NCI-H2227 (cell line): ENCODE results near the gene SLC25A22.
A peak's percentile ranks its signal among the peaks of the same experiment; 100 is the strongest.

Experiments used
- DNase-seq: peaks from one replicate; lab custom pipeline; 2025; ENCODE audit not compliant: unreplicated experiment; lab: John Stamatoyannopoulos, UW

SLC25A22 gene

DNA sequence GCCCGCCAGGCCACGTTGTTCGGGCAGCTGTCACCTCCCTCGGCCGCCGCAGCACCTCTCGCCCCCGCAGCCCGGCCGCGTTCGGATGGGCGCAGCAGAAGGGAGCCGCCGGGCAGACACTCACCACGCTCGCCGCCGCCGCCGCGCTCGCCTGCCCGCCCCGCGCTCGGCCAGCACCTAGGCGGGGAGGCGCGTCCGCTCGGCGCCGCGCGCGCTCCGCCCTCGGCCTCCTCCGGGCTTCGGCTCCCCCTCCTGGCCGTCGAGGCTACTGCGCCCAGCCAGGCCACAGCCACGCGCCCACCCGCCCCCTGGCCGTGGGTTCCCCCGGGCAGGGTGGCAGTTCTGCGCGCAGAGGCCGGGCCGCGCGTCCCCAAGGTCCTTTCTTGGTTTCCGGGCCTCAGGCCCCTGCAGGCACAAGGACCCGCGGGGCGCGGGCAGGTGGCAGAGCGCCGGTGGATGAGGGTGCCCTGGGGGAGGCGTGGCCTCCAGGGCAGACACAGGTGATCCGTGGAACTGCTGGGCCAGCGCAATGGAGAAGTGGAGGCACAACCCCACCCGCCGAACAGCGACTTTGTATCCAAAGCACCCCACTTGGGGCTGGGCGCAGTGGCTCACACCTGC is at the start of gene SLC25A22:
Gene SLC25A22 (minus strand): TSS at position 189 of the 621 bp plus-strand sequence. CDS start 3,275 bp downstream, outside the sequence.
- DNase-seq: peak; percentile 95

DNA sequence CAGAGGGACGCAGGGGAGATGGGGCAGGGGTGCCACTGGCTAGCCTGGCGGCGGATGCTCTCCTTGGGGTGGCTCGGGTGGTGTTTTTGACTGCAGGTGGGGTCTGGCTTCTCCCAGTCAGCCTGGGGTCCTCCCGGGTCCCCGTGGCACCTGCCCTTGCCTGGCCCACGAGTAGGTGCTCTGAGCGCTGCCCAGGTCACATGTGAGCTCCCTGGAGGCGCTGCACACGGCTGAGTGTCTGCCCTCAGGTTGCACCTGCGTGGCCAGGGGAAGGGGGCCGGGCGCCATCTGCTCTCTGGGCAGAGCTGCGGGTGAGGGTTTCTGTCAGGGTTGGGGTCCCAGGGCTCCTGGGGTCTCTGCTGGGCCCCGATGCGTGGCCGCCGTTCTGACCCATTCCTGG is 49.8 kb upstream of the SLC25A22 start:
- DNase-seq: no peak

DNA sequence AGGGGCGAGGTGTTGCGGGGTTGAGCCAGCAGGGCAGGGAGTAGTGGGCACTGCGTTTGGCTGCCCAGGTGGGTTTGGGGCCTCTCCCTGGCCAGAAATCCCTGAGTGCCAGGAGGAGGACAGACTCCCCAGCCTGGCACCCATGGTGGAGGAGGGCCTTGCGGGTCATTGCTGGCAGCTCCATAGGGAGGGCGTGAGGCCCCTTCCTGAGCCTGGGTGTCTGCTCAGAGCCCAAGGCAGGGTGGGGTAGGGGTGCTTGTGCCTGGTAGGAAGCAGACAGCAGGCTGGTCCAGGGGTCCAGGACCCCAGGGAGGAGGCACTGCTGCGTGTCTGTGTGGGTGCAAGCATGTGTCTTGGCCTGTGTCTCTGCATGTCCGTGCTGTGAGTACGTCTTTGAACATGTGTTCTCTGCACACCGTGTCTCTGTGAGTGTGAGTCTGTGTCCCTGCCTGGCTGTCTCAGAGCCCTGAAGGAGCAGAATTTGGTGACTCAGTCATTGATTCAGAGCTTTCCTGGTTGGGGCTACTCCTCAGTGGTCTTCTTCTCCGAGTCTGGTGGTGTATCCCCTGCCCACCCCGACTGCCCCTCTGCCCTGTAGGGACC is 48.5 kb upstream of the SLC25A22 start:
- DNase-seq: no peak

DNA sequence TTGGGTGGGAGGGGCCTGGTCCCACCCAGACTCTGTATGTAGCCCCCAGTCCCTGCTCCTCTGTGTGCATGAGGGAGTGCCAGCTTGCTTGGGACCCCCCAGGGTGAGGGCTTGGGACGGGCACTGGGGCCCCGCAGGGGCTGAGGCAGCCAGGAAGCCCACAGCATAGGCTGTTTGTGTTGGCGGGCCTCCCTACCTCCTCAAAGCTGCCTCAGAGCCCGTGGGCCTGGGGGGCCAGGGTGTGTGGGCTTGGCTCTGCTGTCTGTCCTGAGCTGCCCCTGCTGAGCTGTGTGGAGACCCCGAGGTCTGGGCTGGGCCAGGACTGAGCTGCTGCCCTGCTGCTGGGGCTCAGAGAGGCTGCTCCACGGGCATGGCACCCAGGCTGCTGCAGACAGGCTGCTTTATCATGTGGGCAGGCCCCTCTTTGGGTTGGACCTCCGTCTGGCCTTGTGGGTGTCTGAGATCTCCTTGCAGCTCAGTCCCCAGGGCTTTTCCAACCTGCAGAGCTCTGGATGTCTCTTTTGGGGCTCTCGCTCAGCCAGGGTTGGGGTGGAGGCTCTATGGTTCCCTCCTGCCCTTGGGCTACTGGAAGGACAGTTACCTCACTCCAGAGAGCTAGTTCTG is 47.9 kb upstream of the SLC25A22 start:
- DNase-seq: no peak

DNA sequence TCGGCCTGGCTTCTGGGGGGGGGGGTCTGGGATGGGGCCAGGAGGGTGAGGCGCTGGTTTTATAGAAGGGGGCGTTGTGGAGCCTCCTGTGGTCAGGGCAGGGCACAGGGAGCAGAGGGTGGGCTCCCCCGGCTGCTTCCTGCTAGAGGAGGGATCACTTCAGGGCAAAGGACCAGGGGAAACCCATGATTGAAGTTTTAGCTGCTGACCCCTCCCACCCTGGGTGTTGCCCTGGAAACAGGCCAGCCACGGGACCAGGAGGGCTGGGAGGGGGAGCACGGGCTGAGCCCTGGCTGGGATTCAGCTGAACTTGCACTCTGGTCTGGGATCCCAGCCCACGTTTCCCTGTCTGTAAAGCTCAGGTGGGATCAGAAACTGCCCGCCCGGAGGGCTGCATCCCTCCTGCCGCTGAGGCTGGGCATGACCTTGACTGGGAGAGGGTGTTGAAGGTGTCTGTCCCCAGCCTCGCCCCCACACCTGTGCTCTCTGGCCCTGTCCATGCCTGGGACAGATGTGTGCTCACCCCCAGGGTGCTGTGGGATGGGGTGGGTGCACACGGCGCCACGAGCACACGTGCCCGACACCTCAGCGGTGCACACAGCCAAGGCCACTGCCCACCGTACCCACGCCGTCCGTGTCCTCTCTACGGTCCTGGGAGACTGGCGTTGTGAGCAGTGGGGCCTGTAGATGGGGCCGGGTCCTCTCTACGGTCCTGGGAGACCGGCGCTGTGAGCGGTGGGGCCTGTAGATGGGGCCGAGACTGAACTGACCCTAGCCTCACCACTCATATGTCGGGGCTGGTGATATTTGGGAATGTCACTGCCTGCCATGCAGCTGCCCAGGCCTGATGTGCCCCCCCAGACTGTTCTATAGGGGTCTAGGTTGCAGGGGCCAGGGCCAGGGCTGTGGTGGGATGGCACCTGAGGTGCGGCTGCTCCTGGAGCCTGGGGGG is 46.9 kb upstream of the SLC25A22 start:
- no peak for DNase-seq

DNA sequence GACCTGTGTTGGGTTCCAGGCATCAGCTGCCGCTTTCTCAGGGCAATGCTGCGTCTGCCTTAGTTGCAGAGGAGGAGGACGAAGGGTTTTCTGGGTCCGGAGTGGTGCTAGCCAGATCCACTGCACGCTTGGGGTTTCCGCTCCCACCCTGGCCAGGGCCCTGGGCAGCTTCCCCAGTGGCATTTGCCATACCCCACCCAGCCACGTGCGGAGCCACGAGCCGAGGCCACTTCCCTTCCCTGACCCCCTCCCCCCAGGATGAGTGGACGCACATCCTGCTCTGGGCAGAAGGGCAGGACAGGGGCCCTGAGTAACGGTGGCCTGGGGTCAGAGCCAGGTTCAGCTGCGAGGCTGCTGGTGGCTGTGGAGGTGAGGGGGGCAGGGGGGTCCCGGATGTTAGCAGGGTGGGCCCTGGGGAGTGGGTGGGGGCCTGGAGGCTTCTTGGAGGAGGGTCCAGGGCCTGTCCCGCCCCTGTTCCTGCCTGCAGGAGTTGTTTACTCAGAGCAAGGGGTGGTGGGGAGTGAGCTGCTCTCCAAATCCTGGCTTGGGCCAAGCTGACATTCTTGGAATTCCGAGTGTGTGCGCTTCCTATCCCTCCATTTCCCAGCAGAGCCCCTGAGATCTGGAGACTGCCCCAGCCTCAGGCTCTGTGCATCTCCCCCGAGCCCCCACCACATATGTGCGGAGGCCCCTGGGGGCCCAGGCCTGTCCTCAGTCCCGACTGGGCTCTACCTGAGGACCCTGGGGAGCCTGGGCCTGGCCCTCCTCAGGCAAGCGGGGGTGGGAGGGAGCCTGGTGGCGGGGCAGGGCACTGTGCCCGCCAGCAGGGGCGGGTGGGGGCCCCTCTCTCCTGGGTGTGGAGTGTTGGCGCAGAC is 46.0 kb upstream of the SLC25A22 start:
- DNase-seq: no peak

DNA sequence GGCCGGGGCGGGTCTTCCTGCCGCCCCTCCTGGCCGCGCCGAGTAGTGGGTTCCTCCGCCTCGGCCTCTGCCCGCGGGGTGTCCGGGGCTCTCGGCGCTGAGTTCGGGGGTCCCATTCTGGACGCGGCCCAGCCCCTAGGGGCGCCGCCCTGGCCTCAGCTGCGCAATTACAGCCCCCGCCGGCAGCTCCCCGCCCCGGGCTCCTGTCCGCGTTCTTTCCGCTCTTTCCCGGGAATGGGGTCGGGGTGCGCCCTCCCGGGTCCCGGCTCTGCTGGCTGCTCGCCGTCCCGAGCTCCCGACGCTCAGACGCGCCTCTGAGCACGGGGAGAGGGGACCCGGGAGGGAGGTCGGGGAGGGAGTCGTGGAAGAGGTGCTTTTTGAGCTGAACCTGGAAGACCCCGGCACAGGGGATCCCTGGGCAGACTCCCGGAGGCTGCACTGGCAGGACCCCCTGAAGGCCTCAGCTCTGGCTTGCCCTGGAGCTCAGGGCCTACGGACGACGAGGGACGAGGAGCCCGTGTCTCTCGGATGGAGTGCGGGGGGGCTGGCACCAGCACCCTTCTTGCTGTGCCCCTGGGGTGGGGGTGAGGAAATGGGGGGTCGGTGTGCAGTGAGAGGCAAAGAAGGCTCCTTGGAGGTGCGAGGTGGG is 45.1 kb upstream of the SLC25A22 start:
- no peak for DNase-seq

DNA sequence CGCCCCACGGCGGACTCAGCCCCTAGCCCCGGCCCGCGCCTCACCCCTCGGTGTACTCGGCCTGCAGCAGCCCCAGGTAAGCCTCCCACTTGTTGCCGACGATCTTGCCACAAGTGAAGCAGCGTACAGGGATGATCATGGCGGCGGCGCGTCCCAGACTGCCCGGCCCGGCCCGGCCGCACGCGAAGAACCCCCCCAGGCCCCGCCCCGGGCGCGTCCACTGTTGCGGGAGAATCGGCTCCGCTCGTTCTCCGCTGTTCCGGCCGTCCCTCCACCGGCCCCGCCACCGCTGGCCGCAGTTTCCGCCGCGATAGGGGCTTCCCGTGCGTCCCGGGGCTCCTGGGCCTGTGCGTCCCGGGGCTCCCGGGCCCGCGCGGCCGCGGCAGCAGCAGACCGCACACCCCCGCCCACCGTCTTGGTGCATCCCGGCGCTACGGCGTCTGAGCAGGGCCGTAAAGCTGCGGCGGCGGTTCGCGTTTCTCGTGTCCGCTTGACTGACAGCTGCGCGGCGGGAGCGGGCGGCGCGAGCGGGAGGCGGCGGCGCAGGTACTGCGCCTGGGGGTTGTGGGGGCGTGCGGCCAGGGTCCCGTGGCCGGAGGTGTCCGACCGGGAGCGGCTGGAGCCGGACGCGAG is 44.4 kb upstream of the SLC25A22 start, which contains the start of the genes POLR2L and TSPAN4:
Gene POLR2L (minus strand): TSS at position 160 of the 633 bp plus-strand sequence. CDS start 21 bp downstream, at position 139.
Gene TSPAN4 (plus strand): TSS at position 483 of the 633 bp plus-strand sequence. CDS start 7,453 bp downstream, outside the sequence.
- DNase-seq: peak; percentile 96

DNA sequence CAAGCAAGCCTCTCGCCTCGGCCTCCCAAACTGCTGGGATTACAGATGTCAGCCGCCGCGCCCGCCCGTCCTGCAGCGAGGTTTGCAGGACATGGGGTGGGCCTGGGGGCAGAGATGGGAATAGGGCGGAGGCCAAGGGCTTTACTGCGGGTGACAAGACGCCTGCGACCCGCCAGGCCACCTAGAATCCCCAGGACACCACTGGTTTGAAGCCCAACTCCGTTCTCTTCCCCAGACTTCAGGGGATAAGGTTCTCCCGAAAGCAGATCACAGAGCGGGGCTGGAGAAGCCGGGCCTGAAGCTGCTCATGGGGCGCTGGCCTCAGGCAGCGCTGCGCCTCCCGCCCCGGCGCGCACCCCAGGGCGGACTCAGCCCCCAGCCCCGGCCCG is 43.9 kb upstream of the SLC25A22 start:
- DNase-seq: no peak

DNA sequence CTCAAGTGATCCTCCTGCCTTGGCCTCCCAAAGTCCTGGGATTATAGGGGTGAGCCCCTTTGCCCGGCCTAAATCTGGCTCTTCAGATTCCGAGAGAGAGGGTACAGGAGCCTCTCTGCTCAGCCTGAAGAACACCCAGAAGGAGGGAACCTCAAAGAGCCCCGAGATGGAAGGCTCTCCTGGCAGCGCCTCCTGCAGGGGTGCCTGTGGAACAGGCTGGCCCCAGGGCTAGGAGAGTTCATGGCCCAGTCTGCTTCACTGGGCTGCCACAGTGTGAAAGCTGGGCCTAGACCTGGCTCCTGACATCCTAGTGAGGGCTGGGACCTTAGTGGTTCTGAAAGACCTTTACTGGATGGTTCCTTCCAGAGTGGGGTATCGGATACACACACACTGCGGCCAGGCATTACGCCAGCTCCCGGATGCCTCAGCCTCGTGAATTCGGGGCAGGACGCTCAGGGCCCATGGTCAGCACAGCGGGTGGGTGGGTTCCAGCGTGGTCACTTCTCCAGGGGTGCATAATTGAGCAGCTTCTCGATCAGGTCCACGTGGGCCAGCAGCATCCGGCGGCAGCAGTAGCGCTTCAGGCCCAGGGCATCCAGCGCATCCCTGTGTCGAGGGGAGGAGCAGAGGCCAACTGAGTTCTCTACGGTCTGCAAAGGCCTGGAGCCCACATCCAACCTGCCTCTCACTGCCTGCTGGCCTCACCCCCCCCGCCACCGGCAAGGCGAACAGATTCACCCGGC is 42.0 kb upstream of the SLC25A22 start:
- no peak for DNase-seq

DNA sequence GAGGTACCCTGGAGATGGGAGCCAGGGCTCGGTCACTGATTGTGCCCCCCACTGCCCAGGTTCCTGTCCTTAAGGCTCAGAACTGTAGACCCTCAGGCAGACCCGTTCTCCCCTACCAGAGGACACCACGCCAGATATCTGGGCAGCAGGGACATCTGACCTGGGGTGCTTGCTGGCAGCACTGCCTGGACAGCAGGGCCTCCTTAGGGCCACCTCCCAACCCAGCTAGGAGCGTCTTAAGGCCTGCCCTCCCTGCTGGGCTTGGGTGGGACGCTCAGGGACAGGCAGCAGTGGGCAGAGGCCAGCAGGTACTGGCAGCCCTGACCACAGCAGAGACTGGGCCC is 41.2 kb upstream of the SLC25A22 start:
- no peak for DNase-seq

DNA sequence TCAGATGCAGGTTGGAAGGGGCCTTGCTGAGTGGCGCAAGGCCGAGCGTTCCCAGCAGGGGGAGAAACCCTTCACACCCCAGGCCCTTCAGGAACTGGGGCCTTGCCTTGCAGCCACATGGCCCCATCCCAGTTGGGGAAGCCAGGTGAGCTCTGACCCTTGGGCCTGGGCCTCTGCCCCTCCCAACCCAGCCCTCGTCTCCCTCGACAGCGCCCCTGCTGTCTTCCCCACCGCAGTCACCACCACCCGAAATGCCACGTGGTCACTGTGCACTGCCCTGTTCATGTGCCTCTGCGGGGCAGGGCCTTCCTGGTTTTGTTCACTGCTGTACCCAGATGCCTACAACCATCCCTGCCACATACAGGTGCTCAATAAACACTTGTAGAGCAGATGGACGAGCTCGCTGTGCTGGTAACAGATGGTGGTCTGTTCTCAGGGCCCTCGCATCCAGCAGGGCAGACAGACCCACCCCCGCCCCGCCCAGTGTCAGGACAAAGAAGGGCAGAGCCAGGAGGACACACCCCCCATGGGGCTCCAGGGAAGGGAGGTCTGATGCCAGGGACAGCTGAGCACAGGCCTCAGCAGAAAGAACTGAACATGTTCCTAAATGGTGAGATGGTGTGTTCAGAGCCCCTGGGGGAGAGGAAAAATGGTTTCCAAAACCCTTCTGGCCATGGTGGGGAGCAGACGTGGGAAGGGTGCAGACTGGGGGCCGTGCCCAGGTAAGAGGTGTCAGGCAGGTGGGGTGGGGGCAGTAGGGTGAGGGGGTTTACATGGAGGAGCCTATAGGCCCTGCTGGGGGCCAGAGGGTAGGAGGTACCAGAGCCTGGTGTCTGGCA is 40.6 kb upstream of the SLC25A22 start:
- peak; percentile 68 for DNase-seq

DNA sequence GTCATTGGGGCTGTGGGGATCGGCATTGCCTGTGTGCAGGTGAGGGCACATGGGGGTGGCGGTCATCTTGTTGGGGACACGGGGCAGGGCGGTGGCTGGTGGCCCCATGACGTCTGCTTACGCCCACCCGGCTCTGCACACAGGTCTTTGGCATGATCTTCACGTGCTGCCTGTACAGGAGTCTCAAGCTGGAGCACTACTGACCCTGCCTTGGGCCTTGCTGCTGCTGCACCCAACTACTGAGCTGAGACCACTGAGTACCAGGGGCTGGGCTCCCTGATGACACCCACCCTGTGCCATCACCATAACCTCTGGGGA is 39.9 kb upstream of the SLC25A22 start:
- no peak for DNase-seq

DNA sequence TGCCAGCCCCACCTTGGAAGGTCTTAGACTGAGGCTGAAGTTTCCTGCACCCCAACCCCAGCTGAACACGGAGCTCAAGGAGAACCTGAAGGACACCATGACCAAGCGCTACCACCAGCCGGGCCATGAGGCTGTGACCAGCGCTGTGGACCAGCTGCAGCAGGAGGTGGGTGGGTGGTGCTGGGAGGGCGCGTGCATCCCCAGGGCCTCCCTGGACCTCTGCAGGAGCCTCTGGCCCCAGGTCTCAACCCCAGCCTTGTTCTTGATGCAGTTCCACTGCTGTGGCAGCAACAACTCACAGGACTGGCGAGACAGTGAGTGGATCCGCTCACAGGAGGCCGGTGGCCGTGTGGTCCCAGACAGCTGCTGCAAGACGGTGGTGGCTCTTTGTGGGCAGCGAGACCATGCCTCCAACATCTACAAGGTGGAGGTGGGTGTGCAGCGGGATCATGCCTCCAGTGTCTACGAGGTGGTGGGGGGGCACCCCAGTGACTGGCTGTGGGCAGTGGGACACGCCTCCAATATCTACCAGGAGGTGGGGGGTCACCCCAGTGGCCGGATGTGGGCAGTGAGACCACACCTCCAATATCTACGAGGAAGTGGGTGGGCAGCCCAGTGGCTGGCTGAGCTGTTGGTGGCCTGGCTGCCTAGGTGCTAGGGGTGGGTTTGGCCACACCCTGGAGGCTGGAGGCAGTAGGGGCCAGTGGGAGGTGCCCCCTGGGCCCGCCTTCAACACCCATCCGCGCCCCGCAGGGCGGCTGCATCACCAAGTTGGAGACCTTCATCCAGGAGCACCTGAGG is 39.3 kb upstream of the SLC25A22 start:
- DNase-seq: no peak

DNA sequence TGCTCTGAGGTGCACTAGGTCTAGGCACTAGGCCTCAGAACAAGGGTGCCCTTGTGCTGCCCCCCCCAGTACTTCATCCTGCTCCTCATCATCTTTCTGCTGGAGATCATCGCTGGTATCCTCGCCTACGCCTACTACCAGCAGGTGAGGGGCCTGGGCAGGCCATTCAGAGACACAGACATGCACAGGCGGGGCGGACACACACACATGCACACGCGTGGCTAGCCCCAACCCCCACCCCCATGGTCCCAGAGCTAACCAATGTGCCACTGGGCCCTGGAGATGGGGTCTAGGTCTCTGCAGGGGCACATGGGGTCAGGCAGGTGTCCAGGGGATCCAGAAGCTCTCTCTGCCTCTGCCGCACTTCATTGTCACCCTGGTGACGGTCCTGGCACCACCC is 38.6 kb upstream of the SLC25A22 start:
- DNase-seq: no peak

DNA sequence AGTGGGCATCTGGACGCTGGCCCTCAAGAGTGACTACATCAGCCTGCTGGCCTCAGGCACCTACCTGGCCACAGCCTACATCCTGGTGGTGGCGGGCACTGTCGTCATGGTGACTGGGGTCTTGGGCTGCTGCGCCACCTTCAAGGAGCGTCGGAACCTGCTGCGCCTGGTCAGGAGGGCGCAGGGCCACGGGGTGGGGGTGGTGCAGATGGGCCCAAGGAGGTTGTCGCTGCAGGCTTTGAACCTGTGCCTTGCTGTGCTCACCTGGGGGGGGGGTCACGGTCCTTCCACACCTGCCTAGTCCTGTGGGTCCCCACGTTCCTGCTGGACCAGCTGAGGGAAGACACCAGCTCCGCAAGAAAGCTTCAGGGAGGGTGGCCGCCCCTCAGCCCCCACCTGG is 38.2 kb upstream of the SLC25A22 start:
- DNase-seq: no peak
